WTC11 (cell line): ENCODE data around the gene LEFTY2. TPM values are rescaled to one million over a fixed set of nuclear protein-coding genes. Genes with fewer than 3 reads are reported as not detected.
"Not testable (repeated sequence)": the region's sequence is repeated elsewhere in the genome, so short reads cannot be mapped to it uniquely, and the experiment has no call there.

Experiments
- ATAC-seq: fragments of 200-7000 bp; cut with Tn5 transposase; 2 replicates; pipeline ENCODE4 v1.10.0; 2021; ENCODE audit warnings: mild to moderate bottlenecking, moderate library complexity
- CTCF ChIA-PET: fragments of 300-600 bp; sonication (Branson Sonifier 250); formaldehyde crosslinking; loops from one replicate; lab custom pipeline; 2021; ENCODE audit warnings: antibody characterized with exemption; lab: Charles Lee
- POLR2A ChIA-PET: fragments of 350-600 bp; sonication (Branson Sonifier 250); formaldehyde crosslinking; loops from one replicate; lab custom pipeline; 2021; ENCODE audit warnings: antibody characterized with exemption; lab: Charles Lee
- DNase-seq: peaks from one replicate; pipeline ENCODE4 v3.0.0; 2021; ENCODE audit warnings: low spot score
- H3K27ac Mint-ChIP-seq: 2 replicates; pipeline ENCODE4 v1.8.0; 2021; ENCODE audit warnings: mixed read lengths
- H3K27me3 Mint-ChIP-seq: 2 replicates; pipeline ENCODE4 v1.8.0; 2021; ENCODE audit warnings: low read depth, mild to moderate bottlenecking, moderate library complexity, mixed read lengths
- H3K36me3 Mint-ChIP-seq: 2 replicates; pipeline ENCODE4 v1.8.0; 2021; ENCODE audit warnings: mixed read lengths
- H3K4me1 Mint-ChIP-seq: 2 replicates; pipeline ENCODE4 v1.8.0; 2022; ENCODE audit warnings: mixed read lengths
- H3K4me3 Mint-ChIP-seq: 2 replicates; pipeline ENCODE4 v1.8.0; 2021; ENCODE audit warnings: mild to moderate bottlenecking, moderate library complexity, mixed read lengths
- H3K9me3 Mint-ChIP-seq: 2 replicates; pipeline ENCODE4 v1.8.0; 2021; ENCODE audit warnings: mixed read lengths
- AFF4 ChIP-seq: sonication (generic); formaldehyde crosslinking; IDR thresholded peaks from 2 replicates; pipeline ENCODE4 v1.8.1; 2023; ENCODE audit warnings: mild to moderate bottlenecking, missing genetic modification reagents, borderline replicate concordance
- AR ChIP-seq: fragments of 250-450 bp; sonication (Bioruptor Pico); IDR thresholded peaks from 2 replicates; pipeline ENCODE4 v1.9.0; 2021; ENCODE audit warnings: mild to moderate bottlenecking
- CREB1 ChIP-seq: sonication (generic); formaldehyde crosslinking; IDR thresholded peaks from 2 replicates; pipeline ENCODE4 v1.8.0; 2023; ENCODE audit warnings: mild to moderate bottlenecking, missing genetic modification reagents
- CREM ChIP-seq: sonication (generic); formaldehyde crosslinking; IDR thresholded peaks from 2 replicates; pipeline ENCODE4 v1.8.1; 2022; ENCODE audit warnings: mild to moderate bottlenecking, missing genetic modification reagents, moderate library complexity
- E2F5 ChIP-seq: sonication (generic); formaldehyde crosslinking; IDR thresholded peaks from 2 replicates; pipeline ENCODE4 v1.8.1; 2022; ENCODE audit warnings: mild to moderate bottlenecking, moderate library complexity, missing genetic modification reagents
- ERG ChIP-seq: fragments of 250-450 bp; sonication (Bioruptor Pico); IDR thresholded peaks from 2 replicates; pipeline ENCODE4 v1.8.0; 2021; ENCODE audit warnings: mild to moderate bottlenecking
- FOXP1 ChIP-seq: sonication (generic); formaldehyde crosslinking; IDR thresholded peaks from 2 replicates; pipeline ENCODE4 v1.8.0; 2022; ENCODE audit warnings: missing genetic modification reagents, mild to moderate bottlenecking, moderate library complexity, borderline replicate concordance
- IRF2 ChIP-seq: sonication (generic); formaldehyde crosslinking; IDR thresholded peaks from 2 replicates; pipeline ENCODE4 v1.8.0; 2022; ENCODE audit warnings: low read depth, missing genetic modification reagents, borderline replicate concordance
- MYBL2 ChIP-seq: sonication (generic); formaldehyde crosslinking; IDR thresholded peaks from 2 replicates; pipeline ENCODE4 v1.8.1; 2023; ENCODE audit warnings: mild to moderate bottlenecking, moderate library complexity, missing genetic modification reagents
- TEAD4 ChIP-seq: sonication (generic); formaldehyde crosslinking; IDR thresholded peaks from 2 replicates; pipeline ENCODE4 v1.8.0; 2022; ENCODE audit warnings: mild to moderate bottlenecking, missing genetic modification reagents
- TP53 ChIP-seq: sonication (generic); formaldehyde crosslinking; IDR thresholded peaks from 2 replicates; pipeline ENCODE4 v1.8.1; 2023; ENCODE audit warnings: mild to moderate bottlenecking, missing genetic modification reagents
- ZBTB43 ChIP-seq: sonication (generic); formaldehyde crosslinking; IDR thresholded peaks from 2 replicates; pipeline ENCODE4 v1.8.1; 2023; ENCODE audit warnings: mild to moderate bottlenecking, missing genetic modification reagents
- ZNF121 ChIP-seq: sonication (generic); formaldehyde crosslinking; IDR thresholded peaks from 2 replicates; pipeline ENCODE4 v1.8.0; 2023; ENCODE audit warnings: missing genetic modification reagents
- ZNF317 ChIP-seq: sonication (generic); formaldehyde crosslinking; IDR thresholded peaks from 2 replicates; pipeline ENCODE4 v1.8.1; 2023; ENCODE audit warnings: low read depth, mild to moderate bottlenecking, moderate library complexity, missing genetic modification reagents, borderline replicate concordance
- ZNF416 ChIP-seq: fragments of 250-450 bp; sonication (Bioruptor Pico); IDR thresholded peaks from 2 replicates; pipeline ENCODE4 v1.9.0; 2021; ENCODE audit warnings: mild to moderate bottlenecking, inconsistent platforms
- ZNF423 ChIP-seq: fragments of 250-450 bp; sonication (Bioruptor Pico); IDR thresholded peaks from 2 replicates; pipeline ENCODE4 v2.1.2; 2022; ENCODE audit warnings: mild to moderate bottlenecking, moderate library complexity
- total RNA-seq: library from RNA; stranded (reverse); gene quantifications from 3 replicates; pipeline ENCODE4 v1.2.3, GENCODE V29; 2021

LEFTY2 gene
- total RNA-seq, 1 experiment from 2014 or later: 15.5 TPM

GRCh38 chr1:225936523-225936922 lies 4.5 kb downstream of the LEFTY2 start:
- Mint-ChIP-seq H3K27ac (no peak overlapping the region), H3K4me3 (no peak overlapping the region), H3K9me3 (no peaks in the 10 kb centered on the region), H3K36me3 (no peaks in the 10 kb centered on the region), H3K27me3 (peaks cover 11% of the 10 kb centered on the region), H3K4me1 (peaks cover 15% of the 10 kb centered on the region)
- ChIA-PET POLR2A (no interaction called here), CTCF (interaction anchor here (1.0 to 1.5 kb wide), 3 partner anchors 25 to 98 kb away, joined by 3 to 5 read pairs (median 3); no protein-coding TSS in a partner anchor)
- no peak for TF ChIP-seq ZNF121 (CRISPR knock-in tag)
- TF ChIP-seq ZNF423 (CRISPR knock-in tag): no peak
- no peak for TF ChIP-seq CREB1 (CRISPR knock-in tag)
- TF ChIP-seq AR (CRISPR knock-in tag): no peak
- TF ChIP-seq AFF4 (CRISPR knock-in tag): no peak
- no peak for TF ChIP-seq E2F5 (CRISPR knock-in tag)
- no peak for TF ChIP-seq ZBTB43
- no peak for TF ChIP-seq IRF2 (CRISPR knock-in tag)
- no peak for TF ChIP-seq MYBL2 (CRISPR knock-in tag)
- TF ChIP-seq CREM (CRISPR knock-in tag): no peak
- TF ChIP-seq TP53 (CRISPR knock-in tag): no peak
- no peak for TF ChIP-seq ZNF317 (CRISPR knock-in tag)
- no peak for TF ChIP-seq TEAD4
- no peak for TF ChIP-seq ZNF416 (CRISPR knock-in tag)
- TF ChIP-seq FOXP1 (CRISPR knock-in tag): no peak
- TF ChIP-seq ERG (CRISPR knock-in tag): no peak
- ATAC-seq: no peak
- DNase-seq: no peak

- peaks cover 13% of the 10 kb centered on the region for H3K4me1 Mint-ChIP-seq
- H3K9me3 Mint-ChIP-seq, POLR2A ChIA-PET, H3K36me3 Mint-ChIP-seq, H3K27me3 Mint-ChIP-seq, H3K27ac Mint-ChIP-seq, ATAC-seq, H3K4me3 Mint-ChIP-seq, DNase-seq: not testable (repeated sequence)
- CTCF ChIA-PET: interaction anchor here (1.0 to 1.5 kb wide), 3 partner anchors 25 to 97 kb away, joined by 3 to 5 read pairs (median 3); no protein-coding TSS in a partner anchor
These were observed 4.9 kb downstream of the LEFTY2 start for GRCh38 chr1:225936086-225936485.
